Mammary epithelial cell (primary cell): ENCODE measurements around the gene NCAPH2.

Experiments used
- EZH2 ChIP-seq: IDR thresholded peaks from 2 replicates; pipeline ENCODE4 v1.6.1; 2012; ENCODE audit warnings: low read length, inconsistent platforms, borderline replicate concordance
- TF ChIP-seq, protein P1 (sequence below), 2 donors: IDR thresholded peaks in 1 of 2; conservative IDR thresholded peaks in 1 of 2; 2 replicates each; pipeline ENCODE4 v1.5.1; 2011 to 2012; ENCODE audit warnings: inconsistent platforms in 2 of 2, low read length in 2 of 2, mild to moderate bottlenecking in 2 of 2, control low read depth in 1 of 2, low read depth in 1 of 2; ENCODE audit not compliant: insufficient read depth in 1 of 2; ENCODE audit errors: extremely low read depth in 1 of 2

DNA sequence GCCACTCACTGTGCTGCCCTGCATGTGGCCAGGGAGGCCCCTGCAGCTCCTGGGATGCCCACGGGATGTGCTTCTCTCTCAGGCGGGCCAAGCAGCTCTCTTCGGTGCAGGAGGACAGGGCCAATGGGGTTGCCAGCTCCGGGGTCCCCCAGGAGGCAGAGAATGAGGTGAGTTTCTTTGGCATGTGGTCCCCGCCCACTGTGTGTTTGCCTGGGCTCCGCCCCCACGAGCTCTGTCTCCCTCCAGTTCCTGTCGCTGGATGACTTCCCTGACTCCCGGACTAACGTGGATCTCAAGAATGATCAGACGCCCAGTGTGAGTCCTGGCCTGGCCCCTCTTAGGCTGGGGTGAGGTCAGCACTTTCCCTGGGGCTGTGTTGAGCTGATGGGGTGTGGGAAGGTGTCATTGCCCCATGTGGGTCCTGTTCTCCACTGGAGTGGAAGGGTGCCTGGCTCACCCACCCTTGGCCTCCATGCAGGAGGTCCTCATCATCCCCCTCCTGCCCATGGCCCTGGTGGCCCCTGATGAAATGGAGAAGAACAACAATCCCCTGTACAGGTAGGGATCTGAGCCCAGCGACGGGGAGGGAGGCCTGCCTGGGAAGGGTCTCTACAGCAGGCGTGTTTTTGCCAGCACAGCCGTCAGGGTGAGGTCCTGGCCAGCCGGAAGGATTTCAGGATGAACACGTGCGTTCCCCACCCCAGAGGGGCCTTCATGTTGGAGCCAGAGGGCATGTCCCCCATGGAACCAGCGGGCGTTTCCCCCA is 9.7 kb downstream of the NCAPH2 start:
- TF ChIP-seq EZH2: no peak
- TF ChIP-seq, protein P1, sequence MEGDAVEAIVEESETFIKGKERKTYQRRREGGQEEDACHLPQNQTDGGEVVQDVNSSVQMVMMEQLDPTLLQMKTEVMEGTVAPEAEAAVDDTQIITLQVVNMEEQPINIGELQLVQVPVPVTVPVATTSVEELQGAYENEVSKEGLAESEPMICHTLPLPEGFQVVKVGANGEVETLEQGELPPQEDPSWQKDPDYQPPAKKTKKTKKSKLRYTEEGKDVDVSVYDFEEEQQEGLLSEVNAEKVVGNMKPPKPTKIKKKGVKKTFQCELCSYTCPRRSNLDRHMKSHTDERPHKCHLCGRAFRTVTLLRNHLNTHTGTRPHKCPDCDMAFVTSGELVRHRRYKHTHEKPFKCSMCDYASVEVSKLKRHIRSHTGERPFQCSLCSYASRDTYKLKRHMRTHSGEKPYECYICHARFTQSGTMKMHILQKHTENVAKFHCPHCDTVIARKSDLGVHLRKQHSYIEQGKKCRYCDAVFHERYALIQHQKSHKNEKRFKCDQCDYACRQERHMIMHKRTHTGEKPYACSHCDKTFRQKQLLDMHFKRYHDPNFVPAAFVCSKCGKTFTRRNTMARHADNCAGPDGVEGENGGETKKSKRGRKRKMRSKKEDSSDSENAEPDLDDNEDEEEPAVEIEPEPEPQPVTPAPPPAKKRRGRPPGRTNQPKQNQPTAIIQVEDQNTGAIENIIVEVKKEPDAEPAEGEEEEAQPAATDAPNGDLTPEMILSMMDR (conservative IDR thresholded peaks at IDR 0.05 in 1 of 2, IDR thresholded peaks at IDR 0.05 in 1 of 2; ENCODE audit: extremely low read depth in 1 of 2, insufficient read depth in 1 of 2, low read depth in 1 of 2, low read length in 2 of 2): no peak
